Pancreas (tissue), 10 donors: ENCODE results near the gene SMARCD1. TPM values are rescaled to one million over a fixed set of nuclear protein-coding genes. Genes with fewer than 3 reads are reported as not detected.

Experiments used
- ATAC-seq, 4 donors: fragments of 200-7000 bp; cut with Tn5 transposase; one replicate each; pipeline versions ENCODE4 v1.8.0 to v1.9.1; 2020; ENCODE audit warnings: mild to moderate bottlenecking in 4 of 4, moderate library complexity in 4 of 4
- DNase-seq, 6 donors: peaks; one replicate each; pipeline ENCODE4 v3.0.0-alpha.2; 2020
- FAIRE-seq: peaks from 2 replicates; lab custom pipeline; 2012; peaks lifted over from hg19 to GRCh38; lab: Jason Lieb, UNC
- H3K27ac ChIP-seq, 4 donors: fragments of 200-600 bp; sonication (generic); 1 replicate in 3 of 4; 2 replicates in 1 of 4; pipeline versions ENCODE4 v1.5.0 to v1.8.0; 2020
- H3K27me3 ChIP-seq, 4 donors: fragments of 200-600 bp; one replicate each; pipeline ENCODE4 v1.8.0; 2021
- H3K36me3 ChIP-seq, 3 donors: fragments of 200-600 bp; sonication (generic) in 1 of 3; one replicate each; pipeline versions ENCODE4 v1.5.0 to v1.8.0; 2020 to 2021
- H3K4me1 ChIP-seq, 3 donors: fragments of 200-600 bp; one replicate each; pipeline ENCODE4 v1.8.0; 2021
- H3K4me3 ChIP-seq, 4 donors: fragments of 200-600 bp; sonication (generic) in 2 of 4; one replicate each; pipeline versions ENCODE4 v1.5.0 to v1.8.0; 2020 to 2021
- H3K9me3 ChIP-seq, 4 donors: fragments of 200-600 bp; one replicate each; pipeline ENCODE4 v1.8.0; 2021
- WGBS, 2 donors: extraction: QIAGEN DNeasy Blood & Tissue Kit; methylation state at CpG; one replicate each; pipeline ENCODE4 v1.1.7; 2013; 5-methylcytosine and 5-hydroxymethylcytosine counted together
- intact Hi-C, 3 donors: fragments of 100-400 bp; cut with DNase I; formaldehyde crosslinking; loops; one replicate each; pipeline versions ENCODE4 v1.11.1 to v1.14.2; 2022
- polyA plus RNA-seq, 2 donors: library from polyadenylated mRNA; stranded (reverse); fragments of 200-250 nt; gene quantifications; one replicate each; pipeline ENCODE4 v1.2.3, GENCODE V29; 2013
- total RNA-seq, 6 donors: library from RNA; stranded (reverse); fragmentation: NEBNext Ultra II Directional in 4 of 6; extraction: Animal tissue kit (Norgen Biotek cat#: 25700) in 4 of 6; gene quantifications; one replicate each; pipeline versions ENCODE4 v1.2.1 to v1.2.4, GENCODE V29; 2021 to 2023
- TF ChIP-seq, protein P1 (sequence below), 4 donors: fragments of 200-600 bp; sonication (generic) in 3 of 4; IDR thresholded peaks; one replicate each; pipeline versions ENCODE4 v1.5.0 to v1.8.0; 2021; ENCODE audit warnings: antibody characterized with exemption in 4 of 4
- donor health status: healthy with polysubstance abuse.
- donor health status: DM: no; HTN: no; CAD: no; lungs with moderate emphysema.
- donor health status: DM: no; HTN: no; CAD: no.
- donor health status: control.
- donor health status: control.
- donor health status: Bipolar disorder and iron deficiency.
- donor health status: DM: yes; HTN: yes; CAD: no.
- donor health status: DM: no; HTN: no; CAD: no.
- donor health status: DM: no; HTN: no; CAD: no.
- donor health status: DM: yes; HTN: yes; CAD: no.

Gene SMARCD1
- total and polyA plus RNA-seq, 8 donors = 12.5 to 22.8 (median 15.4) TPM

DNA sequence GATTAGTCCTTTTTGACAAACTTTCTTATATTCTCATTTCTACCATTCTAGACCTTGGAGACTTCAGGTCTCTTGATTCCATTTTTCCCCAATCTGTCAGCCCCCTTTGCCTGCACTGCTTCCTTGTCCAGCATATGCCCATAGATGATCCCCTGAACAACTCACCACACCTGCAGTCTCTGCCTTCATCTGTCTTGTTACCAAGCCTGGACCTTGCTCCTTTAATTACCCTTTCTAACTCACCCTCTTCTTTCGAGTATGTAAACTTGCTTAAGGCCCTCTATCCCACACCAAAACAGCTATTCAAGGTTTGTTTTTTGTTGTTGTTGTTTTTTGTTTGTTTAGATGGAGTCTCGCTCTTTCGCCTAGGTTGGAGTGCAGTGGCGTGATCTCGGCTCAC is 36.5 kb downstream of the SMARCD1 start:
- TF ChIP-seq, protein P1, sequence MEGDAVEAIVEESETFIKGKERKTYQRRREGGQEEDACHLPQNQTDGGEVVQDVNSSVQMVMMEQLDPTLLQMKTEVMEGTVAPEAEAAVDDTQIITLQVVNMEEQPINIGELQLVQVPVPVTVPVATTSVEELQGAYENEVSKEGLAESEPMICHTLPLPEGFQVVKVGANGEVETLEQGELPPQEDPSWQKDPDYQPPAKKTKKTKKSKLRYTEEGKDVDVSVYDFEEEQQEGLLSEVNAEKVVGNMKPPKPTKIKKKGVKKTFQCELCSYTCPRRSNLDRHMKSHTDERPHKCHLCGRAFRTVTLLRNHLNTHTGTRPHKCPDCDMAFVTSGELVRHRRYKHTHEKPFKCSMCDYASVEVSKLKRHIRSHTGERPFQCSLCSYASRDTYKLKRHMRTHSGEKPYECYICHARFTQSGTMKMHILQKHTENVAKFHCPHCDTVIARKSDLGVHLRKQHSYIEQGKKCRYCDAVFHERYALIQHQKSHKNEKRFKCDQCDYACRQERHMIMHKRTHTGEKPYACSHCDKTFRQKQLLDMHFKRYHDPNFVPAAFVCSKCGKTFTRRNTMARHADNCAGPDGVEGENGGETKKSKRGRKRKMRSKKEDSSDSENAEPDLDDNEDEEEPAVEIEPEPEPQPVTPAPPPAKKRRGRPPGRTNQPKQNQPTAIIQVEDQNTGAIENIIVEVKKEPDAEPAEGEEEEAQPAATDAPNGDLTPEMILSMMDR (IDR thresholded peaks at IDR 0.05) = no peak
- Histone ChIP-seq H3K4me3 (no peak overlapping the region), H3K27me3 (no peaks in the 10 kb centered on the region), H3K9me3 (no peaks in the 10 kb centered on the region), H3K36me3 (no peaks in the 10 kb centered on the region), H3K27ac (no peak overlapping the region), H3K4me1 (no peaks in the 10 kb centered on the region)
- no peak for FAIRE-seq
- no peak for ATAC-seq
- intact Hi-C loops = no loop called here
- no peak for DNase-seq
- 84 to 95% methylated on average over 5 of the region's 5 CpGs for WGBS, 2 donors

DNA sequence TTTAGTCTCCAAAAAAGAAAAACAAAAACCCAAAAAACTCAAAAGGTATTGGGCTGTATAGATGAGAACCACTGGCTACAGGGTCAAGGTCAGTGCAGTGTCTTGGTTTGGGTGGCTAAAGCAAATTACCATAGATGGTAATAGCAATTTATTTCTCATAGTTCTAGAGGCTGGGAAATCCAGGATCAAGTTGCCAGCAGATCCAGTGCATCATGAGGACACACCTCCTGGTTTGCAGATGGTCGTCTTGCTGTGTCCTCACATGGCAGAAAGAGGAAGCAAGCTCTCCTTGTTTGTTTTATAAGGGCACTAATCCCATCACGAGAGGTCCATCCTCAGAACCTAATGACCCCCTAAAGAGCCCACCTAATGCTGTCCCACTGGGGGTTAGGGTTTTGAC is 38.1 kb downstream of the SMARCD1 start:
- DNase-seq (no peak), FAIRE-seq (no peak), ATAC-seq (no peak)
- Histone ChIP-seq H3K4me1 (no peaks in the 10 kb centered on the region), H3K4me3 (no peak overlapping the region), H3K9me3 (no peaks in the 10 kb centered on the region), H3K27me3 (no peaks in the 10 kb centered on the region), H3K36me3 (no peaks in the 10 kb centered on the region), H3K27ac (no peak overlapping the region)
- TF ChIP-seq, protein P1 (IDR thresholded peaks at IDR 0.05) = no peak
- WGBS, 2 donors = 85 to 87% methylated on average over 2 of the region's 2 CpGs
- intact Hi-C loops = no loop called here

DNA sequence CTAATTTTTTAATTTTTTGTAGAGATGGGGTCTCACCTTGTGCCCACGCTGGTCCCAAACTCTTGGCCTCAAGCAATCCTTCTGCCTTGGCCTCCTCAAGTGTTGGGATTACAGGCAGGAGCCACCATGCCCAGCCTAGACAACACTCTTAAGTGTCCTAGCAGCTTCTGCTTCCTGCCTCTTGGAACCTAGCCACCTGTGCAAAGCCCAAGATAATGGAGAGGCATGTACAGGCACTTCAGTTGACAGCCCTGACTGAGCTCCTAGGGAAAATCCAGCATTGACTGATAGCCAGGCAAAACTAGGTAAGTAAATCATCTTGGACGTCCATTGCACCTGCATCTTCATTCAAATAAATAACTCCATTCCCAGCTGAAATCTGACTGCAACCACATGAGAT is 42.4 kb downstream of the SMARCD1 start:
- H3K9me3 ChIP-seq = no peaks in the 10 kb centered on the region
- TF ChIP-seq, protein P1 (IDR thresholded peaks at IDR 0.05) = no peak
- peaks cover 0 to 12% (median 0%) of the 10 kb centered on the region in 3 donors for H3K36me3 ChIP-seq
- FAIRE-seq (no peak), ATAC-seq (peak in 2 of 4 donors; percentile 27 to 37), DNase-seq (no peak)
- intact Hi-C loops = no loop called here
- H3K4me3 ChIP-seq = no peak overlapping the region
- 60 to 68% methylated on average over 2 of the region's 2 CpGs for WGBS, 2 donors
- H3K4me1 ChIP-seq = no peaks in the 10 kb centered on the region
- no peaks in the 10 kb centered on the region for H3K27me3 ChIP-seq
- no peak overlapping the region for H3K27ac ChIP-seq

DNA sequence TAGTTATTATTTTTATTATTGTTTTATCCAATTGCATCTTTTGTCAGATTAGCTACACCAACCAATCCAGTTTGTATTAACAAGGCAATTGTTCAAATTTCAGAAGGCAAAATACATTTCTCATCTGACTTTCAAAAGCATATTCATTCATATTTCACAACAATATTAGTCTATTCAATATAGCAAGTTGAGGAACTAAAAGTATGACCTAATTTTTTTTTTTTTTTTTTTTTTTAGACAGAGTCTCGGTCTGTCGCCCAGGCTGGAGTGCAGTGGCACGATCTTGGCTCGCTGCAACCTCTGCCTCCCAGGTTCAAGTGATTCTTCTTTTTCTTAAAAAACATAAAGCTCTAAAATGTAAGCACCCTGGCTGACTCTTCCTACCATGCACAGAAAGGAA is 44.1 kb downstream of the SMARCD1 start:
- H3K4me3 ChIP-seq = no peak overlapping the region
- H3K9me3 ChIP-seq = no peaks in the 10 kb centered on the region
- H3K27me3 ChIP-seq = no peaks in the 10 kb centered on the region
- intact Hi-C loops = no loop called here
- FAIRE-seq = no peak
- 92% methylated on average over 4 of the region's 4 CpGs for WGBS, 2 donors
- no peak for DNase-seq
- no peaks in the 10 kb centered on the region for H3K4me1 ChIP-seq
- peaks cover 0 to 12% (median 2%) of the 10 kb centered on the region in 3 donors for H3K36me3 ChIP-seq
- ATAC-seq = no peak
- TF ChIP-seq, protein P1 (IDR thresholded peaks at IDR 0.05) = no peak
- H3K27ac ChIP-seq = no peak overlapping the region

DNA sequence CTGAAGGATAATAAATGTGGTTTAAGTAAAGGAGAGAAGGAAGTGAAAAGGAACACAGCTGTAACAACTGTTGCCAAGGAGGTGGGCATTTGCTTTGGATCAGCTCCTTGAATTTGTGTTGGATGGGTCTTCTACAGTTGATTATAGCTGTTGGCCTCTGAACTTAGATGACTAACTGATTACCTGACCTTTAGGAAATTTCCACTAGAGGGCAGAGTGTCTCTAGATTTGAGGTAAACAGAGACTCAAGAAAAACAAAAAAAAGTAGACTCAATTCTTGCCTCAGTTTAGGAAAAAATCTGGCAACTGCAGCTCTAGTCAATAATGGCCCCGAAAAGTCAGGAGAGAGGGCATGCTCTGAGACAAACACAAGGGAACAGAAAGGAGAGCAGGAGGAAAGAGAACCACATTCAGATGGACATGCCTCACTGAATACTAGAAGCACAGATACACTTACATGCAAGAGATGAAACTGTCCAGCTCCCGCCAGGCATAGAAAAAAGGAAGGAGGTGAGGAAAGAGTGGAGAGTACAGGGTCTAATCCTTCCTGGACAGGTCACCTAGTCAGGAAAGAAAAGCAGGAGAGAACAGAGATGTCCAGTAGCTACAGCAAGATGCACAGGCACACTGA is 47.5 kb downstream of the SMARCD1 start:
- no peaks in the 10 kb centered on the region for H3K9me3 ChIP-seq
- H3K27ac ChIP-seq = no peak overlapping the region
- H3K36me3 ChIP-seq = peaks cover 0 to 15% (median 10%) of the 10 kb centered on the region in 3 donors
- WGBS, 2 donors = 56 to 80% methylated on average over 2 of the region's 2 CpGs
- no peak for DNase-seq
- no peaks in the 10 kb centered on the region for H3K27me3 ChIP-seq
- no peak for FAIRE-seq
- intact Hi-C loops = no loop called here
- no peak overlapping the region for H3K4me3 ChIP-seq
- H3K4me1 ChIP-seq = no peaks in the 10 kb centered on the region
- TF ChIP-seq, protein P1 (IDR thresholded peaks at IDR 0.05) = peak in 3 of 4 donors; percentile 16 to 63 (median 48)
- peak in 3 of 4 donors; percentile 53 to 74 (median 68) for ATAC-seq
